C4-2B (cell line): ENCODE results near the gene NSD1.

Experiments
- H3K27ac ChIP-seq: fragments of 450-650 bp; 2 replicates; pipeline ENCODE4 v1.5.1; 2017
- CTCF ChIP-seq: fragments of 450-650 bp; conservative IDR thresholded peaks from 2 replicates; pipeline ENCODE4 v1.5.1; 2017; ENCODE audit warnings: mild to moderate bottlenecking
- ZFX ChIP-seq: fragments of 450-650 bp; IDR thresholded peaks from 2 replicates; pipeline ENCODE4 v1.6.1; 2017

Gene NSD1

GRCh38 chr5:177098470-177099141 lies 35.0 kb upstream of the NSD1 start:
- H3K27ac ChIP-seq: no peak overlapping the region
- TF ChIP-seq ZFX: no peak
- no peak for TF ChIP-seq CTCF

- no peak overlapping the region for H3K27ac ChIP-seq
- TF ChIP-seq CTCF (no peak), ZFX (no peak)
These were observed 34.0 kb upstream of the NSD1 start for GRCh38 chr5:177099422-177100093.

- TF ChIP-seq CTCF (no peak), ZFX (no peak)
- H3K27ac ChIP-seq: no peak overlapping the region
These were observed 32.9 kb upstream of the NSD1 start for GRCh38 chr5:177100714-177101121.

- TF ChIP-seq CTCF: no peak
- TF ChIP-seq ZFX: no peak
- H3K27ac ChIP-seq: no peak overlapping the region
These were observed 29.9 kb upstream of the NSD1 start for GRCh38 chr5:177103523-177104253.

GRCh38 chr5:177105691-177106476 lies 27.7 kb upstream of the NSD1 start:
- no peak for TF ChIP-seq ZFX
- no peak for TF ChIP-seq CTCF
- no peak overlapping the region for H3K27ac ChIP-seq

- TF ChIP-seq ZFX (no peak), CTCF (no peak)
- no peak overlapping the region for H3K27ac ChIP-seq
These were observed 26.4 kb upstream of the NSD1 start for GRCh38 chr5:177107159-177107558.
